IMR-90 (cell line): ENCODE results near the gene CRY2. TPM values are rescaled to one million over a fixed set of nuclear protein-coding genes. Genes with fewer than 3 reads are reported as not detected.

Experiments
- ATAC-seq: fragments of 200-7000 bp; cut with Tn5 transposase; 2 replicates; pipeline ENCODE4 v1.9.1; 2020; ENCODE audit warnings: low read depth, mild to moderate bottlenecking, moderate library complexity
- BruUV-seq: library from RNA; stranded (reverse); fragments of 400-500 nt; replicated peaks from 2 replicates; lab custom pipeline; 2021; lab: Mats Ljungman, UMichigan
- CTCF ChIA-PET: fragments of 300-600 bp; formaldehyde crosslinking; extraction: SDS; loops from one replicate; lab custom pipeline; 2021; ENCODE audit warnings: antibody characterized with exemption; lab: Yijun Ruan, JAX
- POLR2A ChIA-PET: fragments of 300-600 bp; sonication (Branson Sonifier 250); formaldehyde crosslinking; loops from one replicate; lab custom pipeline; 2022; ENCODE audit warnings: antibody characterized with exemption; ENCODE audit not compliant: unreplicated experiment; lab: Charles Lee
- DNase-seq: peaks from one replicate; pipeline ENCODE4 v3.0.0; 2013
- H2AFZ ChIP-seq: replicated peaks from 2 replicates; pipeline ENCODE3; 2013; ENCODE audit warnings: low read length, mild to moderate bottlenecking; ENCODE audit not compliant: poor library complexity
- H2AK5ac ChIP-seq: 2 replicates; pipeline ENCODE4 v1.6.1; 2013; ENCODE audit warnings: low read depth, low read length, inconsistent platforms
- H2AK9ac ChIP-seq: replicated peaks from 2 replicates; pipeline ENCODE3; 2013; ENCODE audit warnings: mild to moderate bottlenecking, low read depth, low read length, moderate library complexity; ENCODE audit not compliant: poor library complexity
- H2BK120ac ChIP-seq: 2 replicates; pipeline ENCODE4 v1.6.1; 2013; ENCODE audit warnings: low read depth, low read length, inconsistent platforms
- H2BK15ac ChIP-seq: 3 replicates; pipeline ENCODE4 v1.6.1; 2013; ENCODE audit warnings: low read depth, low read length, inconsistent platforms
- H2BK20ac ChIP-seq: 2 replicates; pipeline ENCODE4 v1.6.1; 2013; ENCODE audit warnings: low read depth, mild to moderate bottlenecking, inconsistent platforms, low read length, moderate library complexity
- H2BK5ac ChIP-seq: 2 replicates; pipeline ENCODE4 v1.6.1; 2013; ENCODE audit warnings: mild to moderate bottlenecking, low read depth, low read length, inconsistent platforms; ENCODE audit not compliant: poor library complexity, severe bottlenecking
- H3K14ac ChIP-seq: replicated peaks from 2 replicates; pipeline ENCODE4 v1.6.1; 2013; ENCODE audit warnings: low read depth, low read length, inconsistent platforms
- H3K18ac ChIP-seq: 2 replicates; pipeline ENCODE4 v1.6.1; 2013; ENCODE audit warnings: low read depth, low read length, control low read depth
- H3K23ac ChIP-seq: 2 replicates; pipeline ENCODE4 v1.6.1; 2013; ENCODE audit warnings: low read depth, low read length, inconsistent platforms
- H3K27ac ChIP-seq: 2 replicates; pipeline ENCODE4 v1.5.1; 2013; ENCODE audit warnings: mild to moderate bottlenecking, control low read depth, low read length; ENCODE audit not compliant: insufficient read depth
- H3K27me3 ChIP-seq: 2 replicates; pipeline ENCODE4 v1.6.1; 2013; ENCODE audit warnings: low read length; ENCODE audit not compliant: control insufficient read depth, insufficient read depth
- H3K36me3 ChIP-seq: 2 replicates; pipeline ENCODE4 v1.6.1; 2013; ENCODE audit warnings: low read length, mixed read lengths; ENCODE audit not compliant: control insufficient read depth, insufficient read depth
- H3K4ac ChIP-seq: 2 replicates; pipeline ENCODE4 v1.6.1; 2013; ENCODE audit warnings: low read depth, low read length, inconsistent platforms
- H3K4me1 ChIP-seq: 2 replicates; pipeline ENCODE4 v1.6.1; 2013; ENCODE audit warnings: low read length, mixed read lengths; ENCODE audit not compliant: control insufficient read depth, insufficient read depth
- H3K4me2 ChIP-seq: 2 replicates; pipeline ENCODE4 v1.6.1; 2013; ENCODE audit warnings: low read depth, mild to moderate bottlenecking, control low read depth, low read length, moderate library complexity
- H3K4me3 ChIP-seq: 2 replicates; pipeline ENCODE4 v1.5.1; 2013; ENCODE audit warnings: low read depth, mild to moderate bottlenecking, control low read depth, low read length, moderate library complexity; ENCODE audit not compliant: insufficient read depth
- H3K56ac ChIP-seq: 2 replicates; pipeline ENCODE4 v1.6.1; 2013; ENCODE audit warnings: low read length, inconsistent platforms; ENCODE audit not compliant: insufficient read depth; ENCODE audit errors: extremely low read depth
- H3K79me1 ChIP-seq, 2 experiments: 2 replicates each; pipeline ENCODE4 v1.6.1; 2013; ENCODE audit warnings: low read length in 2 of 2, inconsistent platforms in 1 of 2, low read depth in 1 of 2
- H3K9ac ChIP-seq: 2 replicates; pipeline ENCODE4 v1.6.1; 2013; ENCODE audit warnings: low read depth, low read length, control low read depth
- H3K9me1 ChIP-seq: 2 replicates; pipeline ENCODE4 v1.6.1; 2013; ENCODE audit warnings: low read length, inconsistent platforms; ENCODE audit not compliant: insufficient read depth
- H3K9me3 ChIP-seq: 2 replicates; pipeline ENCODE4 v1.6.1; 2013; ENCODE audit warnings: low read length; ENCODE audit not compliant: control insufficient read depth, insufficient read depth
- H4K20me1 ChIP-seq: 2 replicates; pipeline ENCODE4 v1.6.1; 2013; ENCODE audit warnings: low read length, inconsistent platforms; ENCODE audit not compliant: insufficient read depth
- H4K5ac ChIP-seq: 2 replicates; pipeline ENCODE4 v1.6.1; 2013; ENCODE audit warnings: mild to moderate bottlenecking, low read depth, low read length, control low read depth
- H4K8ac ChIP-seq, 2 experiments: 2 replicates each; pipeline ENCODE4 v1.6.1; 2013; ENCODE audit warnings: low read depth in 2 of 2, low read length in 2 of 2, control low read depth in 1 of 2, inconsistent platforms in 1 of 2
- H4K91ac ChIP-seq: 2 replicates; pipeline ENCODE4 v1.6.1; 2013; ENCODE audit warnings: low read depth, low read length, inconsistent platforms; ENCODE audit not compliant: insufficient read depth
- BHLHE40 ChIP-seq: fragments of 150-350 bp; IDR thresholded peaks from 2 replicates; pipeline ENCODE4 v1.6.1; 2016; ENCODE audit warnings: mild to moderate bottlenecking, low read depth, low read length
- CEBPB ChIP-seq: IDR thresholded peaks from 2 replicates; pipeline ENCODE4 v1.6.1; 2012; ENCODE audit warnings: low read depth, low read length, improper control_type of control experiment
- CHD1 ChIP-seq: IDR thresholded peaks from 2 replicates; pipeline ENCODE4 v1.6.1; 2012; ENCODE audit warnings: low read depth, low read length, improper control_type of control experiment
- CTCF ChIP-seq: conservative IDR thresholded peaks from 2 replicates; pipeline ENCODE4 v1.5.1; 2012; ENCODE audit warnings: mild to moderate bottlenecking, low read depth, low read length, improper control_type of control experiment
- ELK1 ChIP-seq: fragments of 150-350 bp; IDR thresholded peaks from 2 replicates; pipeline ENCODE4 v1.6.1; 2016; ENCODE audit warnings: low read depth, mild to moderate bottlenecking, low read length, moderate library complexity, borderline replicate concordance
- FOS ChIP-seq: fragments of 150-350 bp; IDR thresholded peaks from 2 replicates; pipeline ENCODE4 v1.6.1; 2016; ENCODE audit warnings: low read depth, low read length
- MAFK ChIP-seq: IDR thresholded peaks from 2 replicates; pipeline ENCODE4 v1.6.1; 2012; ENCODE audit warnings: low read depth, low read length, improper control_type of control experiment
- MAZ ChIP-seq: IDR thresholded peaks from 2 replicates; pipeline ENCODE4 v1.6.1; 2012; ENCODE audit warnings: low read depth, mild to moderate bottlenecking, low read length, improper control_type of control experiment, moderate library complexity, borderline replicate concordance
- MXI1 ChIP-seq: IDR thresholded peaks from 2 replicates; pipeline ENCODE4 v1.6.1; 2012; ENCODE audit warnings: low read depth, mild to moderate bottlenecking, low read length, moderate library complexity, borderline replicate concordance
- NFE2L2 ChIP-seq: fragments of 150-350 bp; IDR thresholded peaks from 2 replicates; pipeline ENCODE4 v1.6.1; 2016; ENCODE audit warnings: low read depth, mild to moderate bottlenecking, low read length
- POLR2A ChIP-seq: IDR thresholded peaks from 2 replicates; pipeline ENCODE4 v1.6.1; 2012; ENCODE audit warnings: mild to moderate bottlenecking, low read depth, low read length
- RAD21 ChIP-seq: IDR thresholded peaks from 2 replicates; pipeline ENCODE4 v1.6.1; 2012; ENCODE audit warnings: low read length, improper control_type of control experiment
- RCOR1 ChIP-seq: IDR thresholded peaks from 2 replicates; pipeline ENCODE4 v1.6.1; 2012; ENCODE audit warnings: mild to moderate bottlenecking, low read length, improper control_type of control experiment; ENCODE audit not compliant: insufficient replicate concordance
- RFX5 ChIP-seq: IDR thresholded peaks from 2 replicates; pipeline ENCODE4 v1.8.0; 2012; ENCODE audit warnings: low read depth, mild to moderate bottlenecking, low read length, moderate library complexity
- SMC3 ChIP-seq: fragments of 150-350 bp; IDR thresholded peaks from 2 replicates; pipeline ENCODE4 v1.6.1; 2016; ENCODE audit warnings: low read depth, mild to moderate bottlenecking, antibody characterized with exemption, low read length, moderate library complexity
- USF2 ChIP-seq: fragments of 150-350 bp; IDR thresholded peaks from 2 replicates; pipeline ENCODE4 v1.6.1; 2017; ENCODE audit warnings: mild to moderate bottlenecking, antibody characterized with exemption, low read length, low read depth
- WGBS, 2 experiments: methylation state at CpG; one replicate each; pipeline versions ENCODE4 v1.1.5 to v1.1.7; 2013; ENCODE audit warnings: missing lambda C conversion rate in 2 of 2; ENCODE audit not compliant: insufficient read length in 1 of 2; ENCODE audit errors: extremely low coverage in 2 of 2; 5-methylcytosine and 5-hydroxymethylcytosine counted together
- dilution Hi-C: fragments of 300-500 bp; cut with HindIII; formaldehyde crosslinking; loops from one replicate; pipeline ENCODE4 v1.14.3; 2018; ENCODE audit warnings: low sequenced_read_pairs; ENCODE audit not compliant: unreplicated experiment
- in situ Hi-C: fragments of 300-500 bp; cut with MboI; formaldehyde crosslinking; loops from 3 replicates; pipeline ENCODE4 v1.14.3; 2019; ENCODE audit warnings: low sequenced_read_pairs, inconsistent platforms, mixed read lengths
- intact Hi-C: fragments of 100-400 bp; cut with micrococcal nuclease; formaldehyde crosslinking; loops from 2 replicates; pipeline ENCODE4 v1.10.0; 2022
- polyA plus RNA-seq, 3 experiments: library from polyadenylated mRNA; depleted of rRNA; stranded (reverse); fragments of >200 nt; gene quantifications; 2 replicates each; pipeline ENCODE4 v1.2.3, GENCODE V29; 2012; ENCODE audit warnings: low replicate concordance in 1 of 3
- total RNA-seq: library from RNA; depleted of rRNA; stranded (reverse); fragments of >200 nt; gene quantifications from 2 replicates; pipeline ENCODE4 v1.2.3, GENCODE V29; 2012

CRY2 gene
- total and polyA plus RNA-seq, 2 of the 4 experiments (the other 2 are of a cell fraction): 12.2 to 13.1 TPM

GRCh38 chr11:45917286-45917622 is 70.0 kb downstream of the CRY2 start:
- Histone ChIP-seq H3K4ac (peak overlapping the region; percentile 88), H3K9me3 (no peaks in the 10 kb centered on the region), H3K27ac (peak overlapping the region; percentile 85), H2BK15ac (no peak overlapping the region), H4K5ac (peak overlapping the region; percentile 59), H3K56ac (peak overlapping the region; percentile 85), H3K4me2 (peak overlapping the region; percentile 98), H2BK120ac (0 out of 2 replicates have a peak overlapping the region, but pooled peaks have one; percentile 17), H2AK5ac (peak overlapping the region; percentile 87), H3K27me3 (peaks cover 12% of the 10 kb centered on the region; the same call in 1 of the 2 replicates), H4K91ac (peak overlapping the region; percentile 64), H3K4me1 (no peaks in the 10 kb centered on the region), H3K4me3 (peak overlapping the region; percentile 79), H3K9ac (peak overlapping the region; percentile 95), H4K20me1 (peaks cover 7% of the 10 kb centered on the region; the same call in 1 of the 2 replicates), H3K79me1 (peaks cover 18 to 32% of the 10 kb centered on the region in 2 experiments), H4K8ac (peak overlapping the region; percentile 46 to 94; a peak in 3 of 4 replicates), H3K23ac (peak overlapping the region; percentile 78; the same call in 1 of the 2 replicates), H2AFZ (peak overlapping the region; percentile 96), H3K18ac (no peak overlapping the region), H3K9me1 (0 out of 2 replicates have a peak, but pooled peaks cover 8% of the 10 kb centered on the region), H2BK5ac (peak overlapping the region; percentile 51), H3K36me3 (peaks cover 20% of the 10 kb centered on the region), H2BK20ac (no peak overlapping the region), H2AK9ac (peak overlapping the region; percentile 99), H3K14ac (peak overlapping the region; percentile 91)
- dilution Hi-C loops: no loop called here
- no peak for TF ChIP-seq BHLHE40
- TF ChIP-seq CEBPB: no peak
- TF ChIP-seq MXI1: no peak
- no peak for TF ChIP-seq RCOR1
- no peak for TF ChIP-seq POLR2A
- TF ChIP-seq ELK1: no peak
- TF ChIP-seq FOS: no peak
- no peak for TF ChIP-seq RFX5
- TF ChIP-seq CHD1: no peak
- no peak for TF ChIP-seq CTCF
- TF ChIP-seq MAFK: no peak
- no peak for TF ChIP-seq NFE2L2
- no peak for TF ChIP-seq SMC3
- no peak for TF ChIP-seq RAD21
- no peak for TF ChIP-seq MAZ
- no peak for TF ChIP-seq USF2
- DNase-seq (no peak), ATAC-seq (no peak)
- TSS peak; percentile 58 for BruUV-seq
- ChIA-PET CTCF (interaction anchor here (1.0 kb wide), 1 partner anchor 44 kb away, joined by 3 read pairs; no protein-coding TSS in a partner anchor), POLR2A (no interaction called here)
- intact Hi-C loops: no loop called here
- in situ Hi-C loops: no loop called here
- WGBS, 2 experiments: no CpG with 5 or more reads among the region's 16 CpGs
